ENCODE results near the gene MTF1.

DNA sequence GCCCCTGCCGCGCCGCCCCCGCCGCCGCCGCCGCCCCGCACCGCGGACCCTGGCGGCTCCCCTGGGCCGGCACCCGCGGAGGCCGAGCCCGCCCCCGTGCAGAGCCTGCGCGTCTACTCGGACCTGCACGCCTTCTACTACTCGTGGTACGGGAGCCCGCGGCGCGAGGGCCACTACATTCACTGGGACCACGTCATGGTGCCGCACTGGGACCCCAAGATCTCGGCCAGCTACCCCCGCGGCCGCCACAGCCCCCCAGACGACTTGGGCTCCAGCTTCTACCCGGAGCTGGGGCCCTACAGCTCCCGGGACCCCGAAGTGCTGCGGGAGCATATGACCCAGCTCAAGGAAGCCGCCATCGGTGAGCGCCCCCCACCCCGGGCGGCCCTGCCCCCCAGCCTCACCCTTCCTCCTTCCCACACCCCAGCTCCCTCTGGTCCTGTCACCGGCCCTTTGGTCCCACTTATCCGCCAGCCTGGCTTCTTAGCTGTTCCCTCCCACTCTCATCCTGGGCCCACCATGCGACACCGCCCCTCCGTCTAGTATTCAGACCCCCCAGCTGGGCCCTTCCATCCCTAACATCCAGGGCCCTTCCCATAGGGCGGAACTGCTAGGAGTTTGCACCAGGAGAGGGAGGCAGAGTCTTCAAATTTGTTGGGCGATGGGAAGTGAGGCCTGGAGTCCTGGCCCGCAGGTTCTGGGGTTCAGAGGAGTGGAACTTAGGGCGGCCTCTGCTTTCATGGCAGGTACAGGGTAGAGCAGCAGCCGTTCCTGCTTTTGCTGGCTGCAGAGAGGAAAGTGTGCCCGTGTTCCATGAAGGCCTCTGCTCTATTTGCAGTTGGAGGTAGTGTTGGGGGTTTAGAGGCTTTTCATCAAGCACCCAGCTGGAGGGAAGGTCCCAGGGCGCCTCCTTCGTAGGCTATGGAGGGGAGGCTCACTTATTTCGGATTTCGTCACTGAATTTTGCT is 64.7 kb downstream of the MTF1 start:
- TF ChIP-seq EZH2 (IDR thresholded peaks at IDR 0.05; ENCODE audit: borderline replicate concordance, low read length) (no peak), CTCF (conservative IDR thresholded peaks at IDR 0.05 in 1 of 2, IDR thresholded peaks at IDR 0.05 in 1 of 2; ENCODE audit: extremely low read depth in 1 of 2, insufficient read depth in 1 of 2, low read depth in 1 of 2, low read length in 2 of 2) (no peak)

All from mammary epithelial cell (primary cell).